ENCODE measurements around the gene CAMK4.

- TF ChIP-seq POLR2A (IDR thresholded peaks at IDR 0.05; ENCODE audit: low read depth, low read length) (no peak), PAX5 (IDR thresholded peaks at IDR 0.05; ENCODE audit: insufficient read depth, low read length, severe bottlenecking) (no peak), SPI1 (IDR thresholded peaks at IDR 0.05; ENCODE audit: low read depth, low read length) (no peak), POLR2AphosphoS5 (IDR thresholded peaks at IDR 0.05; ENCODE audit: low read depth, low read length) (no peak), TAF1 (IDR thresholded peaks at IDR 0.05; ENCODE audit: low read depth, low read length) (no peak), POU2F2 (IDR thresholded peaks at IDR 0.05; ENCODE audit: low read depth, low read length) (no peak)
Measured at GRCh38 chr5:111237470-111237869, 13.3 kb downstream of the CAMK4 start.

Data from GM12891 (cell line).